ENCODE measurements around the gene PRKCH.

DNA sequence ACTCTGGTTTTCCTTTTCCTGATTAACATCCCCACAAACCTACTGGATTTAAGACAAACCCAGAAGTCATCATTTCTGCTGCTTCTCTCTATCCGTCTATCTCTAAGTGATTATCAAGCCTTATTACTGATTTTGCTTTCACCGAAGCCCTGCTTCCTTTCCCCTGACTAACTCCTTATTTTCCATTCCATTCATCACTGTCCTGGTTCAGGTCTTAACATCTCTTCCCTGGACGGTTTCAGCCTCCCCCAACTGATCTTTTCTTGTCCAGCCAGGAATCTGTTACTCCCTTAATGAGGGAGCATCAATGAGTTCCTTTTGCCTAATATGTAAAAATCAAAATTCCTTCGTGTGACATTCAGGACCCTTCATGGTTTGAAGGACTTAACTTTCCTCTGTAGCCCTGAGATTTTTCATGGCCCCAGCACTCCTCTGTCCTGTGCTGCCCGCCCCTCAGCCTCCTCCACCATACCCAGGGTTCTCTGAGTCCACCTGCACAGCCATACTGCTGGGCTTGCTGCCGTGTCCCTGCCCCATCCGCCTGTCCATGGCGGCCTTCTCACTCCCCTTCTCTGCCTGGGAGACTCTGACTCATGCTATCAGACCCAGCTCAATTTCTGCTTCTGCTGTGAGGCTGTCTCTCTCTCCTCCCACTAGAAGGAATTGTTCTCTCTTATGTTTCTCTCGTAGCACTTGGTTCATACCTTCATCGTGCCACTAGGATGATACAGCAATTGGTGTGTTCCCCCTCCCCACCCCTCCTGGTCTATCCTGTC lies 206.1 kb downstream of the PRKCH start:
- no peak for TF ChIP-seq EZH2 (IDR thresholded peaks at IDR 0.05; ENCODE audit: insufficient read depth, poor library complexity, severe bottlenecking)
- no peak for TF ChIP-seq EZH2phosphoT487 (IDR thresholded peaks at IDR 0.05; ENCODE audit: insufficient read depth, low read depth)

All from GM23248 (cell line).